GM23338 (cell line): ENCODE results near the gene KBTBD4. TPM values are rescaled to one million over a fixed set of nuclear protein-coding genes. Genes with fewer than 3 reads are reported as not detected.

ENCODE experiments used
- ATAC-seq: fragments of 200-7000 bp; cut with Tn5 transposase; 3 replicates; pipeline ENCODE4 v1.9.1; 2020
- DNase-seq: peaks from one replicate; pipeline ENCODE4 v3.0.0-alpha.2; 2015; ENCODE audit warnings: low spot score
- H2AFZ ChIP-seq: fragments of 200-600 bp; sonication (generic); 2 replicates; pipeline ENCODE4 v1.8.0; 2016; ENCODE audit warnings: antibody characterized with exemption, mild to moderate bottlenecking, moderate library complexity
- H3F3A ChIP-seq: fragments of 200-600 bp; sonication (generic); replicated peaks from 2 replicates; pipeline ENCODE4 v1.8.0; 2017; ENCODE audit warnings: antibody characterized with exemption, mixed run types, low read depth
- H3K27ac ChIP-seq: fragments of 200-600 bp; sonication (generic); 2 replicates; pipeline ENCODE4 v1.6.1; 2016; ENCODE audit warnings: low read depth
- H3K27me3 ChIP-seq: fragments of 200-600 bp; sonication (generic); 2 replicates; pipeline ENCODE4 v1.8.0; 2016; ENCODE audit warnings: mild to moderate bottlenecking, mixed run types, moderate library complexity; ENCODE audit not compliant: insufficient read depth
- H3K36me3 ChIP-seq: fragments of 200-600 bp; sonication (generic); 2 replicates; pipeline ENCODE4 v1.8.0; 2016; ENCODE audit warnings: mild to moderate bottlenecking; ENCODE audit not compliant: insufficient read depth
- H3K4me1 ChIP-seq: fragments of 200-600 bp; sonication (generic); 2 replicates; pipeline ENCODE4 v1.8.0; 2016; ENCODE audit warnings: mild to moderate bottlenecking, moderate library complexity; ENCODE audit not compliant: insufficient read depth
- H3K4me2 ChIP-seq: fragments of 200-600 bp; sonication (generic); 2 replicates; pipeline ENCODE4 v1.7.1; 2017; ENCODE audit warnings: mixed run types
- H3K4me3 ChIP-seq: fragments of 200-600 bp; sonication (generic); 2 replicates; pipeline ENCODE4 v1.6.1; 2016; ENCODE audit warnings: mixed run types
- H3K79me2 ChIP-seq: fragments of 200-600 bp; sonication (generic); replicated peaks from 2 replicates; pipeline ENCODE4 v1.8.0; 2017; ENCODE audit warnings: mild to moderate bottlenecking; ENCODE audit not compliant: insufficient read depth
- H3K9me2 ChIP-seq: fragments of 200-600 bp; sonication (generic); 2 replicates; pipeline ENCODE4 v1.8.0; 2017; ENCODE audit not compliant: insufficient read depth
- H4K20me1 ChIP-seq: fragments of 200-600 bp; sonication (generic); replicated peaks from 2 replicates; pipeline ENCODE4 v1.8.0; 2017; ENCODE audit warnings: mild to moderate bottlenecking; ENCODE audit not compliant: insufficient read depth
- H3K27ac Mint-ChIP-seq: 2 replicates; pipeline ENCODE4 v1.8.0; 2020; ENCODE audit warnings: inconsistent platforms, mild to moderate bottlenecking, moderate library complexity, mixed read lengths
- H3K27me3 Mint-ChIP-seq: 3 replicates; pipeline ENCODE4 v1.8.0; 2022; ENCODE audit warnings: low read depth, mild to moderate bottlenecking, moderate library complexity, mixed read lengths, inconsistent platforms; ENCODE audit not compliant: insufficient read depth, poor library complexity
- H3K36me3 Mint-ChIP-seq: 3 replicates; pipeline ENCODE4 v1.8.0; 2021; ENCODE audit warnings: low read depth, mild to moderate bottlenecking, inconsistent platforms, moderate library complexity, mixed read lengths
- H3K4me1 Mint-ChIP-seq: 3 replicates; pipeline ENCODE4 v1.8.0; 2020; ENCODE audit warnings: mild to moderate bottlenecking, inconsistent platforms, mixed read lengths
- H3K4me3 Mint-ChIP-seq: 3 replicates; pipeline ENCODE4 v1.8.0; 2021; ENCODE audit warnings: moderate library complexity, mild to moderate bottlenecking, inconsistent platforms, mixed read lengths
- H3K9me3 Mint-ChIP-seq: 3 replicates; pipeline ENCODE4 v1.8.0; 2020; ENCODE audit warnings: moderate library complexity, mild to moderate bottlenecking, inconsistent platforms, mixed read lengths
- CREB1 ChIP-seq: fragments of 250-450 bp; sonication (Bioruptor Pico); IDR thresholded peaks from 2 replicates; pipeline ENCODE4 v1.5.0; 2020; ENCODE audit warnings: low read depth, mild to moderate bottlenecking, moderate library complexity
- EZH2 ChIP-seq: fragments of 200-600 bp; sonication (generic); IDR thresholded peaks from one replicate; pipeline ENCODE4 v1.8.0; 2017; ENCODE audit warnings: antibody characterized with exemption, mild to moderate bottlenecking, low read depth; ENCODE audit not compliant: unreplicated experiment
- EZH2phosphoT487 ChIP-seq: fragments of 200-600 bp; sonication (generic); IDR thresholded peaks from one replicate; pipeline ENCODE4 v1.8.1; 2018; ENCODE audit warnings: antibody characterized with exemption; ENCODE audit not compliant: unreplicated experiment
- JUNB ChIP-seq: IDR thresholded peaks from one replicate; pipeline ENCODE4 v1.6.1; 2016; ENCODE audit warnings: antibody characterized with exemption; ENCODE audit not compliant: unreplicated experiment
- NANOG ChIP-seq: IDR thresholded peaks from 2 replicates; pipeline ENCODE4 v1.6.1; 2016; ENCODE audit warnings: antibody characterized with exemption, borderline replicate concordance
- POLR2AphosphoS5 ChIP-seq: IDR thresholded peaks from 2 replicates; pipeline ENCODE4 v1.6.1; 2016; ENCODE audit warnings: antibody characterized with exemption, low read depth
- REST ChIP-seq: IDR thresholded peaks from one replicate; pipeline ENCODE4 v1.6.1; 2018; ENCODE audit warnings: antibody characterized with exemption; ENCODE audit not compliant: unreplicated experiment
- ZNF114 ChIP-seq: fragments of 250-450 bp; sonication (Bioruptor Pico); IDR thresholded peaks from 2 replicates; pipeline ENCODE4 v1.5.0; 2020; ENCODE audit warnings: mild to moderate bottlenecking, moderate library complexity
- ZNF462 ChIP-seq: fragments of 250-450 bp; sonication (Bioruptor Pico); IDR thresholded peaks from 2 replicates; pipeline ENCODE4 v1.5.0; 2020; ENCODE audit warnings: mild to moderate bottlenecking, moderate library complexity
- polyA plus RNA-seq: library from polyadenylated mRNA; unstranded; fragments of >200 nt; fragmentation: Nextera tagmentation; extraction: Ambion mirVana; gene quantifications from 2 replicates; pipeline ENCODE4 v1.2.1, GENCODE V29; 2016
- total RNA-seq: library from RNA; depleted of rRNA; stranded (reverse); fragments of >200 nt; shearing (Covaris generic); gene quantifications from 2 replicates; pipeline ENCODE4 v1.2.3, GENCODE V29; 2014

Gene KBTBD4
- total and polyA plus RNA-seq, 2 experiments from 2014 or later: 5.8 to 16.6 TPM

GRCh38 chr11:47589977-47590861, 11.4 kb upstream of the KBTBD4 start:
- peaks cover 55% of the 10 kb centered on the region for H3K27me3 Mint-ChIP-seq

GRCh38 chr11:47589584-47589976, 10.8 kb upstream of the KBTBD4 start:
- 0 out of 2 replicates have a peak, but pooled peaks cover 6% of the 10 kb centered on the region for H3K9me2 ChIP-seq
- H2AFZ ChIP-seq: peak overlapping the region; percentile 91; the same call in 1 of the 2 replicates
- H3K36me3 Mint-ChIP-seq: peaks cover 9% of the 10 kb centered on the region
- H3K4me3 ChIP-seq: peak overlapping the region; percentile 53
- H3K27ac ChIP-seq: no peak overlapping the region
- no peaks in the 10 kb centered on the region for H3K36me3 ChIP-seq
- H3K79me2 ChIP-seq: no peaks in the 10 kb centered on the region
- ATAC-seq (peak; percentile 9), DNase-seq (no peak)
- H3K4me1 Mint-ChIP-seq: peaks cover 19% of the 10 kb centered on the region
- H3K27me3 ChIP-seq: peaks cover 53% of the 10 kb centered on the region
- H3K27me3 Mint-ChIP-seq: peaks cover 49% of the 10 kb centered on the region
- no peak overlapping the region for H3K27ac Mint-ChIP-seq
- H3F3A ChIP-seq: no peaks in the 10 kb centered on the region
- peaks cover 20% of the 10 kb centered on the region for H3K4me1 ChIP-seq
- H3K4me3 Mint-ChIP-seq: peak overlapping the region; percentile 59; the same call in 2 of the 3 replicates
- no peaks in the 10 kb centered on the region for H3K9me3 Mint-ChIP-seq
- peaks cover 5% of the 10 kb centered on the region; the same call in 1 of the 2 replicates for H4K20me1 ChIP-seq
- H3K4me2 ChIP-seq: peak overlapping the region; percentile 77
- no peak for TF ChIP-seq NANOG
- TF ChIP-seq ZNF114 (CRISPR knock-in tag): no peak
- TF ChIP-seq EZH2: no peak
- TF ChIP-seq JUNB: no peak
- TF ChIP-seq REST: no peak
- TF ChIP-seq EZH2phosphoT487: no peak
- TF ChIP-seq CREB1: no peak
- no peak for TF ChIP-seq ZNF462 (CRISPR knock-in tag)

More at GRCh38 chr11:47589977-47590861, 11.4 kb upstream of the KBTBD4 start:
- DNase-seq: peak; percentile 89
- Mint-ChIP-seq H3K36me3 (peaks cover 2% of the 10 kb centered on the region; the same call in 2 of the 3 replicates), H3K4me1 (peaks cover 21% of the 10 kb centered on the region), H3K9me3 (no peaks in the 10 kb centered on the region), H3K4me3 (peak overlapping the region; percentile 59; the same call in 2 of the 3 replicates), H3K27ac (no peak overlapping the region)
- Histone ChIP-seq H3K9me2 (0 out of 2 replicates have a peak, but pooled peaks cover 6% of the 10 kb centered on the region), H3K79me2 (no peaks in the 10 kb centered on the region), H3K27me3 (peaks cover 60% of the 10 kb centered on the region), H3K27ac (no peak overlapping the region), H3F3A (no peaks in the 10 kb centered on the region), H3K4me1 (peaks cover 23% of the 10 kb centered on the region), H3K4me3 (peak overlapping the region; percentile 53), H3K4me2 (peak overlapping the region; percentile 77), H4K20me1 (peaks cover 5% of the 10 kb centered on the region; the same call in 1 of the 2 replicates), H3K36me3 (no peaks in the 10 kb centered on the region), H2AFZ (peak overlapping the region; percentile 94; the same call in 1 of the 2 replicates)
- TF ChIP-seq CREB1: peak; percentile 41
- TF ChIP-seq POLR2AphosphoS5: peak; percentile 57
- TF ChIP-seq NANOG: no peak
- peak; percentile 65 for ATAC-seq
